Mononuclear cell (primary cell): Measurements from ENCODE around the gene PSAPL1. TPM values are rescaled to one million over a fixed set of nuclear protein-coding genes. Genes with fewer than 3 reads are reported as not detected.
"Not testable (repeated sequence)": the region's sequence is repeated elsewhere in the genome, so short reads cannot be mapped to it uniquely, and the experiment has no call there.

Experiments used
- H3K27me3 ChIP-seq: 2 replicates; pipeline ENCODE4 v1.6.0; 2011; ENCODE audit warnings: low read length, control low read depth; ENCODE audit not compliant: insufficient read depth
- H3K4me1 ChIP-seq: 2 replicates; pipeline ENCODE4 v1.5.1; 2011; ENCODE audit warnings: mild to moderate bottlenecking, low read length, control low read depth; ENCODE audit not compliant: insufficient read depth
- H3K4me3 ChIP-seq: 2 replicates; pipeline ENCODE4 v1.5.1; 2011; ENCODE audit warnings: mild to moderate bottlenecking, low read length, moderate library complexity
- H3K9me3 ChIP-seq: 2 replicates; pipeline ENCODE4 v1.5.1; 2011; ENCODE audit warnings: low read depth, mild to moderate bottlenecking, control low read depth, low read length
- total RNA-seq: library from RNA; depleted of rRNA; stranded (reverse); fragments of >200 nt; gene quantifications from one replicate; pipeline ENCODE4 v1.2.3, GENCODE V29; 2012

The PSAPL1 gene
- total RNA-seq, 1 donor, result not detected

DNA sequence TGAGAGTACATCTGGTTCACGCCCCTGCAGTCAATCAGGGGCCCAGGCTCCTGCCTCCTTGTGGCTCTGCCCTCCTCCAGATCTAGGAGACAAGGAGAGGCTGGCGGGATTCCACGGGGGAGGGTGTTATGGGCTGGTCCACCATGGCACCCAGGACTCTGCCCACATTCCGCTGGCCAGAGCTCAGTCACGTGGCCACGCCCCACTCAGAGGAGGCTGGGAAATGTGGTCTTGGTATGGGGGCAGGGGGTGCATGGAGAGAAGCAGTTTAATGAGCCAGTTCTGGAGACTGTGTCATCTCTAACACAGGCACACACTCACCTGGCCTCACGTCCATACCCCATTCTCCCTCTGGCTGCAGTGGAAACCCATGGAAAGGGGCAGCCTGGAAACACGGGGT lies 31.5 kb upstream of the PSAPL1 start:
- H3K4me1 ChIP-seq, result no peaks in the 10 kb centered on the region
- no peaks in the 10 kb centered on the region for H3K27me3 ChIP-seq
- no peak overlapping the region for H3K4me3 ChIP-seq
- H3K9me3 ChIP-seq, result no peaks in the 10 kb centered on the region

- no peaks in the 10 kb centered on the region for H3K4me1 ChIP-seq
Observed at GRCh38 chr4:7465017-7465416, 30.3 kb upstream of the PSAPL1 start.

GRCh38 chr4:7464259-7464655 lies 29.5 kb upstream of the PSAPL1 start:
- no peaks in the 10 kb centered on the region for H3K27me3 ChIP-seq
- no peaks in the 10 kb centered on the region for H3K4me1 ChIP-seq
- H3K4me3 ChIP-seq, result no peak overlapping the region
- H3K9me3 ChIP-seq, result no peaks in the 10 kb centered on the region

More at GRCh38 chr4:7465017-7465416, 30.3 kb upstream of the PSAPL1 start:
- Histone ChIP-seq H3K27me3 (no peaks in the 10 kb centered on the region), H3K9me3 (no peaks in the 10 kb centered on the region), H3K4me3 (no peak overlapping the region)

DNA sequence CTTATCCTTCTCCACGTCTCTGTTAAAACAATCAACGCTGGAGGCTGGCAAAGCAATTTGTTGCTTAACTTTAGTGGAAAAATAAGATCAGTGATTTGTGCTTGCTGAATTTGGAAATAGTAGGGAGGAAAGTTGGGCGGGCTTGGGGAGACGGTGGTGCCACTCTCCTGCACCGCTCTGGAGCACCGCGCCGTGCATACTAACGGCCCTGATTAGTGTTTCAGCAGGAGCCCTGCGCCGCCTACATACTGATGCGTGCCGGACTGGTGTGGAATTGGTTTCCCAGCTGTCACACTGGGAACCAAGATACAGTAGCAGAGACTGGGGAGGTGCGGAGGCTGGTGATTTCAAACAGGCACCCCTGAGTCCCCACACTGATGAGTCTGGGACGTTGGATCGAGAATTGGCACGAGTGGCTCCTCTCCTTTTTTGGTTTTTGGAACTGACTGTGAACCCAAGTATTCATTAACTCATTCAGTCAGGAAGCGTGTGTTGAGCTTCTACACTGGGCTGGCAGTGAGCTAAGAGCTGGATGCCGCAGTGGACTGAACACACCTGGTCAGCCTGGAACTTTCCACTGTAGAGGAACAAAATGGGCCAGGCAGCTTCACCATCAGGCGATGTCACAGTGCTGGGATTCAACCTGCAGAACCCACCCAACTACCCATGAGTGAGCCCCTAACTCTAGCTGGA lies 29.0 kb upstream of the PSAPL1 start:
- no peaks in the 10 kb centered on the region for H3K27me3 ChIP-seq
- no peaks in the 10 kb centered on the region for H3K9me3 ChIP-seq
- no peak overlapping the region for H3K4me3 ChIP-seq
- H3K4me1 ChIP-seq, result no peaks in the 10 kb centered on the region

DNA sequence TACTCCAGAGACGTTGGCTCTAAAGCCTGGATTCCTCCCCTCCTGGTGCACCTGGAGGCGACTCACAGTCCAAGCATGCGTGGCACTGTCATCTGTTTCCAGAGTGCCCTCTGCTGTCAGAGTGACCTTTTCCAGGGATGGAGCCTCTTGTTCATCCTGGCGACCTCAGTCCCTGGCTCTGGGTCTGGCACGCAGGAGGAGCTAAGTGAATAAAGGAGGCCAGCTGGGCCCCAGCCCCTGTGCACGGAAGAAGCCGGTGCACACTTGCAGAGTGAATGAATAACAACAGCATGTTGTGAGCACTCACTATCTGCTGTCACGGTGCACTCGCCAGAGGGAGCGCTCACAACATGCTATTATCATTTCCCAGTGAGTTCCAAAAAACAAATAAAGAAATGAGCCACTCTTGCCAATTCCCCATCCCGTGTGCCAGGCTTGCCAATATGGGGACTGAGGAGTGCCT lies 27.8 kb upstream of the PSAPL1 start:
- no peaks in the 10 kb centered on the region for H3K27me3 ChIP-seq
- no peaks in the 10 kb centered on the region for H3K4me1 ChIP-seq
- no peaks in the 10 kb centered on the region for H3K9me3 ChIP-seq
- no peak overlapping the region for H3K4me3 ChIP-seq

- Histone ChIP-seq H3K27me3 (no peaks in the 10 kb centered on the region), H3K4me1 (no peaks in the 10 kb centered on the region), H3K4me3 (no peak overlapping the region), H3K9me3 (no peaks in the 10 kb centered on the region)
Observed at GRCh38 chr4:7461230-7461629, 26.5 kb upstream of the PSAPL1 start.

- Histone ChIP-seq H3K4me1 (no peaks in the 10 kb centered on the region), H3K4me3 (no peak overlapping the region), H3K27me3 (no peaks in the 10 kb centered on the region), H3K9me3 (no peaks in the 10 kb centered on the region)
Observed at GRCh38 chr4:7460566-7460965, 25.8 kb upstream of the PSAPL1 start.

DNA sequence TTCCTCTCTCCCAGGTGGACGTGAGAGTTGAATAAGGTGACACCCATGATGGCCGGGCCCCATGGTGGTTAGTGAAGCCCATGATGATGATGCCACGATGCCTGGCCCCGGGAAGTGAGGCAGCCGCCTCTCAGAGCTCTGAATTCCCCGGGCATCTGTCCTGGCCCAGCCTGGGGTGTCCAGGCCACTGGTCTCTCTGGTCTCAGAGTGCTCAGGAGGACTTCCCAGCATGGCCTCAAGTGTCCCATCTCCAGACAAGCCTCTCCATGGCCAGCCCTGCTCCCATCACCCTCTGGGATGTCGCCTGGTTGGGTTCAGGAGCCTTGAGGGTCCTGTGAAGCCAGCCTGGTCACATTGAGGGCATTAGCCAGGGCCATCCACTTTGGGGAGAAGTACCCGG lies 24.7 kb upstream of the PSAPL1 start:
- no peaks in the 10 kb centered on the region for H3K9me3 ChIP-seq
- H3K4me1 ChIP-seq, result no peaks in the 10 kb centered on the region
- no peaks in the 10 kb centered on the region for H3K27me3 ChIP-seq
- no peak overlapping the region for H3K4me3 ChIP-seq

DNA sequence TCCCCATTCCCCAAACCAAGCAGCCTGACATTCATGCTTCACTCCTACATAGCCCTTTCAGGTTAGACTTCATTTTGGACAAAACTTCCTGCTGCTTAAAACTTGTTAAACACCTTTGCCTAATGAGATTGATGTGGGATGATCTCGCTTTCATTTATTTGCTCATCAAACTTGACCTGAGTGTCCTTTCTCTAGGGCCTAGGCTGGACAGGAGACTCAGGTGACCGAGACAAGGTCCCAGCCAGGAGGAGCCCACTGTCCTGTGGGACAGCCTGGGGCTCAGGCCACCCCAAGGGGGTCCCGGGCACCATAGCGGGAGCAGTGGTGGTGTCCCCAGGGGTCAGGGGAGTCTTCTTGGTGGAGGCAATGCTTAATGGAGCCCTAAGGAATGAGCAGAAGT lies 23.7 kb upstream of the PSAPL1 start:
- H3K9me3 ChIP-seq, result no peaks in the 10 kb centered on the region
- H3K4me3 ChIP-seq, result no peak overlapping the region
- H3K4me1 ChIP-seq, result no peaks in the 10 kb centered on the region
- H3K27me3 ChIP-seq, result no peaks in the 10 kb centered on the region

DNA sequence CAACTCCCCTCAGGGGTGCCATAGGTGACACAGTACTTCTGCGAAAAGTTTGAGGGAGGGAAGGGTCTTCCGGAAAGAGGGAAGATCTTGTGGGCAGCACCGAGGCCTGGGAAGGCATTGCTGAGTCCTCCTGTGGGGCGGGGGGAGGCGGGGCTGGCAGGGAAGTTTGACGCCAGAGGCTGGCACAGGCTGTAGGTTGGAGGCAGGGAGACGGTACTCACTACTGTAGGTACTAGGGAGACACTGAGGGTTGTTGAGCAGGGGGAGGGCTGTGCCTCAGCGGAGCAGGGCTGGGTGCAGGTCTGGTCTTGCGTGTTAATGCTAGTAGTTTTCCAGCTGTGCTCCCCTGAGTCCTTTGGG lies 23.3 kb upstream of the PSAPL1 start:
- Histone ChIP-seq H3K4me3 (no peak overlapping the region), H3K9me3 (no peaks in the 10 kb centered on the region), H3K27me3 (no peaks in the 10 kb centered on the region), H3K4me1 (no peaks in the 10 kb centered on the region)

DNA sequence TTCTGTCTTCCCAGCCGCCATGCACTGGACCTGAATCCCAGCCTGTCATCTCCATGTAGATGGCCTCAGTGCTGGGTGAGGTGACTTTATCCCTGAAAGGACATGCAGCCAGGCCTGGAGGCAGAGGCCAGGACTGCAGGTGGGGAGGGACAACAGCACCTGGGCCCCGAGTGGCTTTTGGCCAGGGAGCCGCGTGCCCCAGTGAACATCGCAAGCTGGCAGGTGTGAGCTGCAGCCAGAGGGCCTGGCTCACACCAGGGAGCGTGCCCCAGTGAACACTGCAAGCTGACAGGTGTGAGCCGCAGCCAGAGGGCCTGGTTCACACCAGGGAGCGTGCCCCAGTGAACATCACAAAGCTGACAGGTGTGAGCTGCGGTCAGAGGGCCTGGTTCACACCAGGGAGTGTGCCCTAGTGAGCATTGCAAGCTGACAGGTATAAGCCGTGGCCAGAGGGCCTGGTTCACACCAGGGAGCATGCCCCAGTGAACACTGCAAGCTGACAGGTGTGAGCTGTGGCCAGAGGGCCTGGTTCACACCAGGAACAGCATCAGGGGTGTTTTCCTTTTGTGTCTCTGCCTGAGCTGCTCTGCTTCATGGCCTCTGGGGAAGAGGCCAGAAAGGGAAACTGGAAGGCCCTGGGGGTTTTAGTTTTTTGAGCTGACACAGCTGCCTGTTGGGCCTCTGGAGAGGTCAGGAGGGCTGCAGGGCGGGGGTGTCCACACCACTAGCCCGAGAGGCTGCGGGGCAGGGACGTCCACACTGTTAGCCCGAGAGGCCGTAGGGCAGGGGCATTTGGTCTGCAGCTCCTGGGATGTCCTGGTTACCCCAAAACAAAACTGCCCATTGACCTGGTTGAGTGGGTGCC lies 22.7 kb upstream of the PSAPL1 start:
- Histone ChIP-seq H3K9me3 (no peaks in the 10 kb centered on the region), H3K4me3 (no peak overlapping the region), H3K27me3 (no peaks in the 10 kb centered on the region), H3K4me1 (no peaks in the 10 kb centered on the region)

DNA sequence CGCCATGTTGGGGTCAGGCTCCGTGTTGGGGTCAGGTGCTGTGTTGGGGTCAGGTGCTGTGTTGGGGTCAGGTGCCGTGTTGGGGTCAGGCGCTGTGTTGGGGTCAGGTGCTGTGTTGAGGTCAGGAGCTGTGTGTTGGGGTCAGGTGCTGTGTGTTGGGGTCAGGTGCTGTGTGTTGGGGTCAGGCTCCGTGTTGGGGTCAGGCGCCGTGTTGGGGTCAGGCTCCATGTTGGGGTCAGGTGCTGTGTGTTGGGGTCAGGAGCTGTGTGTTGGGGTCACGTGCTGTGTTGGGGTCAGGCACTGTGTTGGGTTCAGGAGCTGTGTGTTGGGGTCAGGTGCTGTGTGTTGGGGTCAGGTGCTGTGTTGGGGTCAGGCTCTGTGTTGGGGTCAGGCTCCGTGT lies 18.1 kb upstream of the PSAPL1 start:
- H3K4me3 ChIP-seq, H3K9me3 ChIP-seq, H3K27me3 ChIP-seq, H3K4me1 ChIP-seq: not testable (repeated sequence)

DNA sequence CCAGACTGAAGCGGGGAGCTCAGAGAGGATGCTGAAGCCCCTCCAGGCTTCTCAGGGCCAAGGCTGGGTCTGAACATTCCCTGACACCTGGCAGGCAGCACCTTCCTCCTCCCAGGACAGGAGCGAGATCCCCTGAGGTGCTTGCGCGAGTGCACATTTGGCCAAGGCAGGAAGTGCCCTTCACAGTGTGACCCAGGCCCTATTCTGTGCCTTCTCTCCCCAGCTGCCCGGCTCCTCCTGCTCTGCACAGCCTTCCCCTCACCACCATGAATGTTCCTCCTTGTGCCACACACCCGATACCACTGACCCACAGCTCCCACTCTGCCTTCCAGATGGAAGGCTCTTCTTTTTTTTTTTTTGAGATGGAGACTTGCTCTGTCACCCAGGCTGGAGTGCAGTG lies 17.1 kb upstream of the PSAPL1 start:
- H3K27me3 ChIP-seq, result no peaks in the 10 kb centered on the region
- H3K4me3 ChIP-seq, result no peak overlapping the region
- no peaks in the 10 kb centered on the region for H3K4me1 ChIP-seq
- H3K9me3 ChIP-seq, result no peaks in the 10 kb centered on the region

DNA sequence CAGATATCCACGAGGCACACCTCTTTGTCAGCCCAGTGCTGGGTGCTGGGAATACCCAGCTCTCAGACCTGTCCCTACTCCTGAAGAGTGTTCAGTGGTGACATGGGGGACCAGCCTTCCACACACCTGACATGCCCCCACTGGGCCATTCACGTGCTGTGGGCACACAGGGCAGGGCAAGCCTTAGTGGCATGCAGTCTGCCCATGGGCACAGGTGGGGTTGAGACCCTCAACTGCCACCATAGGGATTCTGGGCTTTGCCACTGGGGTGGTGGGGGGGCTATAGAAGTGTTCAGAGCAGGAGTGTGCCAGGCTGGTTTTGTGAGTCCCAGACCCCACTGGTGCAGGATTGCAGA lies 16.7 kb upstream of the PSAPL1 start:
- H3K9me3 ChIP-seq, result no peaks in the 10 kb centered on the region

GRCh38 chr4:7450775-7451433 lies 16.2 kb upstream of the PSAPL1 start:
- H3K27me3 ChIP-seq, result no peaks in the 10 kb centered on the region
- H3K4me3 ChIP-seq, result no peak overlapping the region
- no peaks in the 10 kb centered on the region for H3K9me3 ChIP-seq
- H3K4me1 ChIP-seq, result no peaks in the 10 kb centered on the region

More for the DNA sequence above, 16.7 kb upstream of the PSAPL1 start:
- Histone ChIP-seq H3K27me3 (no peaks in the 10 kb centered on the region), H3K4me3 (no peak overlapping the region), H3K4me1 (no peaks in the 10 kb centered on the region)
